ENCODE data around the gene ANKS1A. TPM values are rescaled to one million over a fixed set of nuclear protein-coding genes. Genes with fewer than 3 reads are reported as not detected.

The ANKS1A gene
- total RNA-seq, 1 donor from 2014 or later, result 11.5 TPM

DNA sequence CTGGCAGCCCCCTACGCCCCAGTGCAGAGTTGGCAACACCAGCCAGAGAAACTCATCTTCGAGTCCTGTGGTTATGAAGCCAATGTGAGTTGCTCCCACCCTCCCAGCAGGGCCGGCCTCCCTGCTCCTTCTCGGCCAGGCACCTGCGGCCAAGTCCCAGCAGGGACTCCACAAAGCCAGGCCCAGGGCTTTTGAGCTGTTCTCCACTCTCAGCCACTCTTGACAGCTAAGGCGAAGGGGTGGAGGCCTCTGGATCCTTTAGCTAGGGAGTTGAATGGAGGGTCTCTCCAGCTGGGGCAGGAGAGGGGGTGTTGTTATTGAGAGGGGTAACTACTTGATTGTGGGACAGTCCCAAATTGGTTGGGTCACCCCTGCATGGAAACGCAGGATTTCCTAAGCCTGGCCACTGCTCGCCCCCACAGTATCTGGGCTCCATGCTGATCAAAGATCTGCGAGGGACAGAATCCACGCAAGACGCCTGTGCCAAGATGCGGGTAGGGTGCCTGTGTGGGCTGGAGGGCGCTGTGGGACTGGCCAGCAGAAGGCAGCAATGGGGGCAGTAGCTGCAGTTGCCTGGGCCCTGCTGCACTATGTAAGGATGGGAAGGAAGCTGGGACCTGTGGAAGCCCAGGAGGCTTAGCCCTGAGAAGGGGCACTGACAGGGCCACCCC, 193.8 kb downstream of the ANKS1A start:
- Histone ChIP-seq H3K4me1 (ENCODE audit: control insufficient read depth in 3 of 3, insufficient read depth in 3 of 3, low read length in 3 of 3) (peaks cover 6 to 16% (median 13%) of the 10 kb centered on the region in 3 donors), H3K9me3 (ENCODE audit: control insufficient read depth in 3 of 3, low read length in 3 of 3) (no peaks in the 10 kb centered on the region), H3K4me3 (ENCODE audit: low read length in 3 of 3) (no peak overlapping the region), H3K36me3 (ENCODE audit: control insufficient read depth in 3 of 3, insufficient read depth in 3 of 3, low read length in 3 of 3) (peaks cover 90 to 95% (median 91%) of the 10 kb centered on the region in 3 donors), H3K9ac (ENCODE audit: low read depth in 1 of 3, low read length in 3 of 3) (no peak overlapping the region), H3K27me3 (ENCODE audit: control insufficient read depth in 3 of 3, insufficient read depth in 3 of 3, low read length in 3 of 3) (no peaks in the 10 kb centered on the region), H3K27ac (ENCODE audit: low read depth, low read length) (no peak overlapping the region)

DNA sequence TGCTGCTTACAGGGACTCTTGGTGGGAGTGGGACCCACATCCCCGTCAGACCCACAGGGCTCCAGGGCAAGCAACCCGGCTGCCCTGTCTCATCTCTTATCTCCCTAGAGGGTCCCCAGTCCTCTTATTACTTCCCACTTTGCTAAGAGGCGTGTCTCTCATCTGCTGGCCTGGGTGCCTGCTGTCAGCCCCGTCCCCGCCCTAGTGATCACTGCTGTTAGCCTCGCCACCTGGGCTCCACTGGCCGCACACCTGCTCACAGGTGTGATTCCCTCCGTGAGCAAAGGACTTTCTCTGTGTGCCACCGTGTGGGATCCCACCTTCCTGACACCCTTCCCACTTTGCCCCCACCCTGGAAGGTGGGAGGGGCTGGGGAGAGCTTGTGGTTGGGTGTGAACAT, 194.5 kb downstream of the ANKS1A start:
- no peak overlapping the region for H3K4me3 ChIP-seq (ENCODE audit: low read length in 3 of 3)
- H3K9me3 ChIP-seq (ENCODE audit: control insufficient read depth in 3 of 3, low read length in 3 of 3), result no peaks in the 10 kb centered on the region
- peaks cover 90 to 97% (median 92%) of the 10 kb centered on the region in 3 donors for H3K36me3 ChIP-seq (ENCODE audit: control insufficient read depth in 3 of 3, insufficient read depth in 3 of 3, low read length in 3 of 3)
- H3K4me1 ChIP-seq (ENCODE audit: control insufficient read depth in 3 of 3, insufficient read depth in 3 of 3, low read length in 3 of 3), result peaks cover 6 to 16% (median 13%) of the 10 kb centered on the region in 3 donors
- H3K9ac ChIP-seq (ENCODE audit: low read depth in 1 of 3, low read length in 3 of 3), result no peak overlapping the region
- H3K27me3 ChIP-seq (ENCODE audit: control insufficient read depth in 3 of 3, insufficient read depth in 3 of 3, low read length in 3 of 3), result no peaks in the 10 kb centered on the region
- no peak overlapping the region for H3K27ac ChIP-seq (ENCODE audit: low read depth, low read length)

- H3K36me3 ChIP-seq (ENCODE audit: control insufficient read depth in 3 of 3, insufficient read depth in 3 of 3, low read length in 3 of 3), result peaks cover 90 to 97% (median 91%) of the 10 kb centered on the region in 3 donors
- H3K27me3 ChIP-seq (ENCODE audit: control insufficient read depth in 3 of 3, insufficient read depth in 3 of 3, low read length in 3 of 3), result no peaks in the 10 kb centered on the region
- no peak overlapping the region for H3K27ac ChIP-seq (ENCODE audit: low read depth, low read length)
- H3K4me3 ChIP-seq (ENCODE audit: low read length in 3 of 3), result no peak overlapping the region
- no peak overlapping the region for H3K9ac ChIP-seq (ENCODE audit: low read depth in 1 of 3, low read length in 3 of 3)
- H3K4me1 ChIP-seq (ENCODE audit: control insufficient read depth in 3 of 3, insufficient read depth in 3 of 3, low read length in 3 of 3), result peaks cover 6 to 16% (median 13%) of the 10 kb centered on the region in 3 donors
- H3K9me3 ChIP-seq (ENCODE audit: control insufficient read depth in 3 of 3, low read length in 3 of 3), result no peaks in the 10 kb centered on the region
Measured at GRCh38 chr6:35084041-35084491, 195.0 kb downstream of the ANKS1A start.

DNA sequence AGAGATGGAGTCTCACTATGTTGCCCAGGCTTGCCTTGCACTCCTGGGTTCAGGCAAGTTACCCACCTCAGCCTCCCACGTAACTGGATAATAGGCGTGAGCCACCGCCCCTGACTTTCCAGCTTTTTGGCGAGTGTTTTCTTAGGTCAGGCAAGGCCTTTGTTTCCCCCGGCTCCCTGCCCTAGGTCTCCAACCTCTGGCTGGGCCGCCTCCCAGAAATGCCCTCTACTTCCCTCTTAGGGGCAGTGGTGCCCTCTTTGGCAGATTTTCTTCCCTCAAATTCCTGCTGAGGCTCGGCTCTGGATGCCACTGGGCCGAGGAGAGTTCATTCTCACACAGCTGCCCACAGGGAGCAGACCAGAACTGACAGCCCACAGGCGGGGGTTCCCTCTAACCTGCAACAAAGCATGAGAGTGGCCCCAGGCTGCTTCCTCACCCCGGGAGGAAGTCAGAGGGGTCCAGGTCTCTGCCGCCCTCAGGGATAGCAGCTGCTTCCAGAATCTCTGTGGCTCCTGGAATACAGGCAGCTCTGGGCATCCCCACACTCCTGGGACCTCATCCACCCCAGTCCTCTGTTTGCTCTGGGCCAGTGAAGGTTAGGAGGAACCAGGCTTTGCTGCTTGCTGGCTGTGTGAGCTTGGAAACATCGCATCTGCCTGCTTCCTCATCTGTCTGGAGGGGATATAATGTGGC, 195.6 kb downstream of the ANKS1A start:
- no peak overlapping the region for H3K27ac ChIP-seq (ENCODE audit: low read depth, low read length)
- peaks cover 6 to 16% (median 13%) of the 10 kb centered on the region in 3 donors for H3K4me1 ChIP-seq (ENCODE audit: control insufficient read depth in 3 of 3, insufficient read depth in 3 of 3, low read length in 3 of 3)
- H3K27me3 ChIP-seq (ENCODE audit: control insufficient read depth in 3 of 3, insufficient read depth in 3 of 3, low read length in 3 of 3), result no peaks in the 10 kb centered on the region
- H3K36me3 ChIP-seq (ENCODE audit: control insufficient read depth in 3 of 3, insufficient read depth in 3 of 3, low read length in 3 of 3), result peaks cover 85 to 96% (median 86%) of the 10 kb centered on the region in 3 donors
- no peak overlapping the region for H3K9ac ChIP-seq (ENCODE audit: low read depth in 1 of 3, low read length in 3 of 3)
- H3K9me3 ChIP-seq (ENCODE audit: control insufficient read depth in 3 of 3, low read length in 3 of 3), result no peaks in the 10 kb centered on the region
- H3K4me3 ChIP-seq (ENCODE audit: low read length in 3 of 3), result no peak overlapping the region

GRCh38 chr6:35085359-35086281, 196.6 kb downstream of the ANKS1A start:
- Histone ChIP-seq H3K36me3 (ENCODE audit: control insufficient read depth in 3 of 3, insufficient read depth in 3 of 3, low read length in 3 of 3) (peaks cover 79 to 88% (median 83%) of the 10 kb centered on the region in 3 donors), H3K9ac (ENCODE audit: low read depth in 1 of 3, low read length in 3 of 3) (no peak overlapping the region), H3K27me3 (ENCODE audit: control insufficient read depth in 3 of 3, insufficient read depth in 3 of 3, low read length in 3 of 3) (no peaks in the 10 kb centered on the region), H3K4me1 (ENCODE audit: control insufficient read depth in 3 of 3, insufficient read depth in 3 of 3, low read length in 3 of 3) (peaks cover 6 to 18% (median 13%) of the 10 kb centered on the region in 3 donors), H3K4me3 (ENCODE audit: low read length in 3 of 3) (no peak overlapping the region), H3K27ac (ENCODE audit: low read depth, low read length) (no peak overlapping the region), H3K9me3 (ENCODE audit: control insufficient read depth in 3 of 3, low read length in 3 of 3) (no peaks in the 10 kb centered on the region)

- Histone ChIP-seq H3K27me3 (ENCODE audit: control insufficient read depth in 3 of 3, insufficient read depth in 3 of 3, low read length in 3 of 3) (no peaks in the 10 kb centered on the region), H3K4me1 (ENCODE audit: control insufficient read depth in 3 of 3, insufficient read depth in 3 of 3, low read length in 3 of 3) (peaks cover 6 to 13% (median 10%) of the 10 kb centered on the region in 3 donors), H3K9me3 (ENCODE audit: control insufficient read depth in 3 of 3, low read length in 3 of 3) (no peaks in the 10 kb centered on the region), H3K36me3 (ENCODE audit: control insufficient read depth in 3 of 3, insufficient read depth in 3 of 3, low read length in 3 of 3) (peaks cover 75 to 81% (median 80%) of the 10 kb centered on the region in 3 donors), H3K27ac (ENCODE audit: low read depth, low read length) (no peak overlapping the region), H3K9ac (ENCODE audit: low read depth in 1 of 3, low read length in 3 of 3) (no peak overlapping the region), H3K4me3 (ENCODE audit: low read length in 3 of 3) (no peak overlapping the region)
Measured at GRCh38 chr6:35086282-35086632, 197.2 kb downstream of the ANKS1A start.

GRCh38 chr6:35086636-35087360, 197.7 kb downstream of the ANKS1A start:
- Histone ChIP-seq H3K9ac (ENCODE audit: low read depth in 1 of 3, low read length in 3 of 3) (no peak overlapping the region), H3K4me3 (ENCODE audit: low read length in 3 of 3) (no peak overlapping the region), H3K36me3 (ENCODE audit: control insufficient read depth in 3 of 3, insufficient read depth in 3 of 3, low read length in 3 of 3) (peaks cover 71 to 81% (median 74%) of the 10 kb centered on the region in 3 donors), H3K4me1 (ENCODE audit: control insufficient read depth in 3 of 3, insufficient read depth in 3 of 3, low read length in 3 of 3) (peaks cover 6 to 10% (median 6%) of the 10 kb centered on the region in 3 donors), H3K27me3 (ENCODE audit: control insufficient read depth in 3 of 3, insufficient read depth in 3 of 3, low read length in 3 of 3) (no peaks in the 10 kb centered on the region), H3K27ac (ENCODE audit: low read depth, low read length) (no peak overlapping the region), H3K9me3 (ENCODE audit: control insufficient read depth in 3 of 3, low read length in 3 of 3) (no peaks in the 10 kb centered on the region)

- H3K4me3 ChIP-seq (ENCODE audit: low read length in 3 of 3), result no peak overlapping the region
- H3K36me3 ChIP-seq (ENCODE audit: control insufficient read depth in 3 of 3, insufficient read depth in 3 of 3, low read length in 3 of 3), result peaks cover 66 to 73% (median 67%) of the 10 kb centered on the region in 3 donors
- no peaks in the 10 kb centered on the region for H3K9me3 ChIP-seq (ENCODE audit: control insufficient read depth in 3 of 3, low read length in 3 of 3)
- no peak overlapping the region for H3K9ac ChIP-seq (ENCODE audit: low read depth in 1 of 3, low read length in 3 of 3)
- H3K4me1 ChIP-seq (ENCODE audit: control insufficient read depth in 3 of 3, insufficient read depth in 3 of 3, low read length in 3 of 3), result peaks cover 4 to 7% (median 5%) of the 10 kb centered on the region in 3 donors
- H3K27me3 ChIP-seq (ENCODE audit: control insufficient read depth in 3 of 3, insufficient read depth in 3 of 3, low read length in 3 of 3), result no peaks in the 10 kb centered on the region
- H3K27ac ChIP-seq (ENCODE audit: low read depth, low read length), result no peak overlapping the region
Measured at GRCh38 chr6:35087361-35088280, 198.6 kb downstream of the ANKS1A start.

Measured in skeletal muscle tissue (tissue), 4 donors.